HepG2 (cell line): ENCODE measurements around the gene AK4. TPM values are rescaled to one million over a fixed set of nuclear protein-coding genes. Genes with fewer than 3 reads are reported as not detected.

ENCODE experiments used
- ATAC-seq: fragments of 200-7000 bp; cut with Tn5 transposase; 3 replicates; pipeline ENCODE4 v1.9.1; 2020; ENCODE audit warnings: mild to moderate bottlenecking, moderate library complexity
- BruUV-seq: library from RNA; stranded (reverse); fragments of 400-500 nt; replicated peaks from 2 replicates; lab custom pipeline; 2021; lab: Mats Ljungman, UMichigan
- CTCF ChIA-PET: fragments of 300-600 bp; formaldehyde crosslinking; extraction: SDS; loops from one replicate; lab custom pipeline; 2021; ENCODE audit warnings: low total read pairs, inconsistent platforms, low intra/inter-chr PET ratio; lab: Yijun Ruan, JAX
- POLR2A ChIA-PET: fragments of 350-600 bp; sonication (Branson Sonifier 250); formaldehyde crosslinking; loops from one replicate; lab custom pipeline; 2020; ENCODE audit warnings: antibody characterized with exemption, inconsistent platforms; lab: Yijun Ruan, JAX
- DNase-seq: peaks from one replicate; pipeline ENCODE4 v3.0.0-alpha.2; 2015; ENCODE audit warnings: low spot score
- FAIRE-seq: peaks from 3 replicates; lab custom pipeline; 2011; peaks lifted over from hg19 to GRCh38; lab: Jason Lieb, UNC
- H2AFZ ChIP-seq: one replicate; pipeline ENCODE4 v1.6.1; 2011; ENCODE audit warnings: low read length, inconsistent platforms
- H3K27ac ChIP-seq: fragments of 300-600 bp; 3 replicates; pipeline ENCODE4 v1.8.0; 2011; ENCODE audit warnings: mixed run types, mild to moderate bottlenecking, mixed read lengths, low read length, inconsistent platforms; ENCODE audit not compliant: insufficient read depth; ENCODE audit errors: extremely low read length
- H3K27me3 ChIP-seq, 2 experiments: fragments of 200-600 bp in 1 of 2; 2 replicates in 1 of 2; 3 replicates in 1 of 2; pipeline versions ENCODE4 v1.6.0 to v1.8.0; 2011; ENCODE audit warnings: low read length in 2 of 2, mild to moderate bottlenecking in 2 of 2, moderate library complexity in 2 of 2, inconsistent platforms in 1 of 2; ENCODE audit not compliant: insufficient read depth in 2 of 2, control insufficient read depth in 1 of 2
- H3K36me3 ChIP-seq, 2 experiments: fragments of 200-600 bp in 1 of 2; replicated peaks in 1 of 2; 2 replicates in 1 of 2; 3 replicates in 1 of 2; pipeline versions ENCODE4 v1.5.1 to v1.8.0; 2011; ENCODE audit warnings: low read length in 2 of 2, inconsistent platforms in 1 of 2; ENCODE audit not compliant: insufficient read depth in 2 of 2, control insufficient read depth in 1 of 2
- H3K4me1 ChIP-seq: 2 replicates; pipeline ENCODE4 v1.5.1; 2012; ENCODE audit warnings: low read length, inconsistent platforms; ENCODE audit not compliant: insufficient read depth
- H3K4me2 ChIP-seq: 2 replicates; pipeline ENCODE4 v1.6.0; 2011; ENCODE audit warnings: low read depth, low read length, inconsistent platforms
- H3K4me3 ChIP-seq, 3 experiments: fragments of 200-600 bp in 1 of 3; sonication (generic), shearing (Covaris generic) in 1 of 3; replicated peaks in 1 of 3; 2 replicates each; pipeline ENCODE4 v1.5.1; 2011 to 2016; ENCODE audit warnings: low read length in 3 of 3, inconsistent platforms in 2 of 3, low read depth in 2 of 3, mild to moderate bottlenecking in 2 of 3, control low read depth in 1 of 3, mixed read lengths in 1 of 3; ENCODE audit not compliant: insufficient read depth in 1 of 3
- H3K79me2 ChIP-seq: one replicate; pipeline ENCODE4 v1.6.1; 2011; ENCODE audit warnings: low read length, inconsistent platforms; ENCODE audit not compliant: insufficient read depth
- H3K9ac ChIP-seq: 2 replicates; pipeline ENCODE4 v1.6.0; 2011; ENCODE audit warnings: mild to moderate bottlenecking, low read depth, low read length, inconsistent platforms; ENCODE audit not compliant: insufficient read depth
- H3K9me3 ChIP-seq: 2 replicates; pipeline ENCODE4 v1.5.1; 2012; ENCODE audit warnings: mild to moderate bottlenecking, low read length
- H4K20me1 ChIP-seq: 2 replicates; pipeline ENCODE4 v1.6.0; 2011; ENCODE audit warnings: inconsistent platforms, mild to moderate bottlenecking, low read length, moderate library complexity; ENCODE audit not compliant: insufficient read depth
- MAX ChIP-seq: IDR thresholded peaks from 2 replicates; pipeline ENCODE4 v1.6.1; 2012; ENCODE audit warnings: inconsistent platforms
- MED8 ChIP-seq: sonication (generic); formaldehyde crosslinking; IDR thresholded peaks from 2 replicates; pipeline ENCODE4 v1.8.1; 2023; ENCODE audit warnings: mild to moderate bottlenecking, missing genetic modification reagents; ENCODE audit not compliant: insufficient replicate concordance
- MIXL1 ChIP-seq: IDR thresholded peaks from 2 replicates; pipeline ENCODE4 v1.6.1; 2016
- PATZ1 ChIP-seq: sonication (generic); formaldehyde crosslinking; IDR thresholded peaks from 2 replicates; pipeline ENCODE4 v1.4.0; 2020; ENCODE audit warnings: missing genetic modification reagents
- PTBP1 ChIP-seq: fragments of 200-400 bp; formaldehyde crosslinking; IDR thresholded peaks from 2 replicates; pipeline ENCODE4 v1.6.1; 2018; ENCODE audit warnings: low read length, low read depth; ENCODE audit not compliant: poor library complexity, severe bottlenecking
- SNAPC2 ChIP-seq: sonication (generic); formaldehyde crosslinking; IDR thresholded peaks from 2 replicates; pipeline ENCODE4 v1.8.1; 2022; ENCODE audit warnings: mild to moderate bottlenecking, missing genetic modification reagents
- SNRNP70 ChIP-seq: fragments of 200-400 bp; formaldehyde crosslinking; IDR thresholded peaks from 2 replicates; pipeline ENCODE4 v1.6.1; 2017; ENCODE audit warnings: mild to moderate bottlenecking, low read depth, low read length, moderate library complexity
- SRSF1 ChIP-seq: fragments of 200-400 bp; formaldehyde crosslinking; optimal IDR thresholded peaks from 2 replicates; pipeline ENCODE3; 2017; ENCODE audit warnings: mild to moderate bottlenecking, low read depth, low read length, moderate library complexity
- ZBTB39 ChIP-seq: sonication (generic); formaldehyde crosslinking; IDR thresholded peaks from 2 replicates; pipeline ENCODE4 v1.5.0; 2020; ENCODE audit warnings: missing genetic modification reagents
- ZBTB7A ChIP-seq: sonication (generic); formaldehyde crosslinking; IDR thresholded peaks from 2 replicates; pipeline ENCODE4 v1.8.0; 2022; ENCODE audit warnings: mild to moderate bottlenecking, missing genetic modification reagents
- ZNF180 ChIP-seq: sonication (generic); formaldehyde crosslinking; IDR thresholded peaks from 2 replicates; pipeline ENCODE4 v1.4.0; 2020; ENCODE audit warnings: low read depth, missing genetic modification reagents, borderline replicate concordance
- ZNF256 ChIP-seq: sonication (generic); formaldehyde crosslinking; conservative IDR thresholded peaks from 2 replicates; pipeline ENCODE4 v1.4.0; 2020; ENCODE audit warnings: missing genetic modification reagents
- ZNF275 ChIP-seq: sonication (generic); formaldehyde crosslinking; IDR thresholded peaks from 2 replicates; pipeline ENCODE4 v1.8.0; 2022; ENCODE audit warnings: missing genetic modification reagents, mild to moderate bottlenecking, inconsistent platforms, borderline replicate concordance
- ZNF30 ChIP-seq: sonication (generic); formaldehyde crosslinking; IDR thresholded peaks from 2 replicates; pipeline ENCODE4 v1.5.0; 2020; ENCODE audit warnings: mild to moderate bottlenecking, missing genetic modification reagents
- ZNF484 ChIP-seq: sonication (generic); formaldehyde crosslinking; IDR thresholded peaks from 2 replicates; pipeline ENCODE4 v1.5.1; 2020; ENCODE audit warnings: mild to moderate bottlenecking, low read depth, missing genetic modification reagents, borderline replicate concordance
- ZNF512 ChIP-seq: sonication (generic); formaldehyde crosslinking; IDR thresholded peaks from 2 replicates; pipeline ENCODE4 v1.4.0; 2020; ENCODE audit warnings: mild to moderate bottlenecking, missing genetic modification reagents
- ZNF775 ChIP-seq: sonication (generic); formaldehyde crosslinking; IDR thresholded peaks from 2 replicates; pipeline ENCODE4 v1.4.0; 2020; ENCODE audit warnings: missing genetic modification reagents, mild to moderate bottlenecking, moderate library complexity, borderline replicate concordance
- WGBS: methylation state at CpG from one replicate; pipeline ENCODE4 v1.1.6; 2017; ENCODE audit warnings: low lambda C conversion rate; 5-methylcytosine and 5-hydroxymethylcytosine counted together
- in situ Hi-C: cut with HindIII; loops from 2 replicates; pipeline ENCODE4 v1.10.0; 2017; ENCODE audit warnings: low pct_unique_long_range_greater_than_20kb; ENCODE audit not compliant: extremely low pct_ligation_motif_present
- intact Hi-C: fragments of 100-400 bp; cut with micrococcal nuclease; formaldehyde crosslinking; loops from one replicate; pipeline ENCODE4 v1.10.0; 2022; ENCODE audit not compliant: unreplicated experiment
- polyA plus RNA-seq, 8 experiments: library from polyadenylated mRNA; depleted of rRNA in 3 of 8; stranded (reverse) in 7 of 8; unstranded in 1 of 8; fragments of >200 nt; fragmentation: Illumina TruSeq in 4 of 8; extraction: Trizol in 4 of 8; gene quantifications; 2 replicates each; pipeline versions ENCODE4 v1.2.1 to v1.2.3, GENCODE V29; 2011 to 2016; ENCODE audit warnings: low read depth in 4 of 8, missing spikeins in 1 of 8, mixed read lengths in 1 of 8; ENCODE audit not compliant: insufficient read depth in 1 of 8
- total RNA-seq, 5 experiments: library from RNA; depleted of rRNA; stranded (reverse); fragments of >200 nt; fragmentation: Illumina TruSeq; extraction: Trizol; gene quantifications; 2 replicates each; pipeline ENCODE4 v1.2.3, GENCODE V29; 2016; ENCODE audit warnings: low read depth in 1 of 5

Gene AK4
- total and polyA plus RNA-seq, 2 of the 13 experiments (the other 11 are each of a cell fraction or from before 2014, with no cell fraction given), result 110 to 160 TPM

GRCh38 chr1:65196926-65197325 is 48.9 kb downstream of the AK4 start:
- CTCF ChIA-PET, result no interaction called here
- no TSS peak for BruUV-seq
- no peak for DNase-seq

More at GRCh38 chr1:65196926-65197325, 48.9 kb downstream of the AK4 start:
- no peaks in the 10 kb centered on the region for H3K27me3 ChIP-seq
- no peak overlapping the region for H3K27ac ChIP-seq
- peaks cover 15 to 61% of the 10 kb centered on the region in 2 experiments for H3K36me3 ChIP-seq
- POLR2A ChIA-PET, result no interaction called here
- 95% methylated on average over 5 of the region's 5 CpGs for WGBS
- no peak overlapping the region for H2AFZ ChIP-seq
- no peak overlapping the region for H3K9ac ChIP-seq
- FAIRE-seq (no peak), ATAC-seq (no peak)
- peaks cover 65% of the 10 kb centered on the region for H3K79me2 ChIP-seq
- peaks cover 17% of the 10 kb centered on the region for H4K20me1 ChIP-seq
- no peak overlapping the region for H3K4me3 ChIP-seq
- in situ Hi-C loops (no loop called here), intact Hi-C loops (no loop called here)
- TF ChIP-seq ZNF180 (CRISPR knock-in tag), result no peak
- TF ChIP-seq ZNF256, result no peak
- TF ChIP-seq ZNF30 (CRISPR knock-in tag), result no peak
- no peak for TF ChIP-seq ZBTB39 (CRISPR knock-in tag)
- TF ChIP-seq SRSF1, result no peak
- no peak for TF ChIP-seq ZNF484
- no peak for TF ChIP-seq SNRNP70
- no peak for TF ChIP-seq MIXL1 (CRISPR knock-in tag)
- TF ChIP-seq SNAPC2, result no peak
- TF ChIP-seq PATZ1 (CRISPR knock-in tag), result no peak
- TF ChIP-seq MED8 (CRISPR knock-in tag), result no peak
- no peak for TF ChIP-seq ZNF775 (CRISPR knock-in tag)
- TF ChIP-seq ZNF512 (CRISPR knock-in tag), result no peak
- no peak for TF ChIP-seq PTBP1
- TF ChIP-seq MAX, result no peak
- TF ChIP-seq ZBTB7A (CRISPR knock-in tag), result no peak
- TF ChIP-seq ZNF275 (CRISPR knock-in tag), result no peak
- H3K4me2 ChIP-seq, result no peak overlapping the region
- H3K9me3 ChIP-seq, result no peaks in the 10 kb centered on the region
- no peaks in the 10 kb centered on the region for H3K4me1 ChIP-seq
